Measurements from ENCODE around the gene PPM1E.
"Not testable (repeated sequence)": the region's sequence is repeated elsewhere in the genome, so short reads cannot be mapped to it uniquely, and the experiment has no call there.

The PPM1E gene

DNA sequence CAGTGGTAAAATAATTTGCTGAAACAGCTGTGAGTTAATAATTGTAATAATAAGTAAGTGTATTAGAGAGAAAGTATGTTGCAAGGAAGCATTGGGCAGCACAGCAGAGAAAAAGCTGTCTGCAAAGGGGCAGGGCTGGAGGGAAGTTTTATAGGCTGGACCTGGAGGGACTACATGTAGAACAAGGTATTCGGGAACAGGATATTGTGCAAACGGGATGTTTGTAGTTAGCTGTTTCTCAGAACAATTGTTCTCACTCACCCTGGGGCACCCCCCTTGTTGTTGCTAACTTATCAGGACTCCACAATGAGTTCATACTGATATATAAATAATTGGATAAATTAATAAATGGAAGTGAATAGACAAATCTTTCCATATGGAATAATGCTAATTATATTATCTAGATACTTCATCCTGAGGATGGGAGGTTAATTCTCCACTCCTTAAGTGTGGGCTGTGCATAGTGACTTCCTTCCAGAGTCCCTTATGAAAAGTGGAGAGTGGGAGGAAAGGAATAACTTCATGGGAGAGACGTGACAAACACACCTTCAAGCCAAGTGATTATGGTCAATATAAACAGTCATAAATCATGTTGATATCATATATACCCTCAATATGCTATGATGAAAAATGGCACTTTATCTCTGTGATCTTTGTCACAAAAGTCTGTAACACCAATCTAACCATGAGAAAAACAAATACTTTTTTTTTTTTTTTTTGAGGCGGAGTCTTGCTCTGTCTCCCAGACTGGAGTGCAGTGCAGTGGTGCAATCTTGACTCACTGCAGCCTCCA is 85.4 kb downstream of the PPM1E start:
- DNase-seq (ENCODE audit: low read depth), result peak; percentile 3

DNA sequence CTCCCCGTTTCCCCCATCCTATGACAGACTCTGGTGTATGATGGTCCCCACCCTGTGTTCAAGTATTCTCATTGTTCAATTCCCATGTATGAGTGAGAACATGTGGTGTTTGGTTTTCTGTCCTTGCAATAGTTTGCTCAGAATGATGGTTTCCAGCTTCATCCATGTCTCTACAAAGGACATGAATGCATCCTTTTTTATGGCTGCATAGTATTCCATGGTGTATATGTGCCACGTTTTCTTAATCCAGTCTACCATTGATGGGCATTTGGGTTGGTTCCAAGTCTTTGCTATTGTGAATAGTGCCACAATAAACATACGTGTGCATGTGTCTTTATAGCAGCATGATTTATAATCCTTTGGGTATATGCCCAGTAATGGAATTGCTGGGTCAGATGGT is 90.8 kb downstream of the PPM1E start:
- DNase-seq (ENCODE audit: low read depth), result not testable (repeated sequence)

- DNase-seq (ENCODE audit: low read depth), result not testable (repeated sequence)
These were observed 94.5 kb downstream of the PPM1E start for GRCh38 chr17:58850106-58850505.

DNA sequence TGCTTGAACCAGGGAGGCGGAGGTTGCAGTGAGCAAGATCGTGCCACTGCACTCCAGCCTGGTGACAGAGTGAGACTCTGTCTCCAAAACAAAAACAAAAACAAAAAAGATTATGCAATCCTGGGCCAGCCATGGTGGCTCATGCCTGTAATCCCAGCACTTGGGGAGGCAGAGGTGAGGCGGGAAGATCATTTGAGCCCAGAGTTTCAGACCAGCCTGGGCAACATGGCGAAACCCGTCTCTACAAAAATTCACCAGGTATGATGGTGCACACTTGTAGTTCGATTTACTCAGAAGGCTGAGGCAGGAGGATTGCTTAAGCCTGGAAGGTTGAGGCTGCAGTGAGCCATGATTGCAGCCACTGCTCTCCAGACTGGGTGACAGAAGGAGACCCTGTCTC is 109.6 kb downstream of the PPM1E start:
- DNase-seq (ENCODE audit: low read depth), result no peak

GRCh38 chr17:58870747-58871146 is 115.1 kb downstream of the PPM1E start:
- peak; percentile 28 for DNase-seq (ENCODE audit: low read depth)

GRCh38 chr17:58873926-58874325 is 118.3 kb downstream of the PPM1E start:
- DNase-seq (ENCODE audit: low read depth), result no peak

DNA sequence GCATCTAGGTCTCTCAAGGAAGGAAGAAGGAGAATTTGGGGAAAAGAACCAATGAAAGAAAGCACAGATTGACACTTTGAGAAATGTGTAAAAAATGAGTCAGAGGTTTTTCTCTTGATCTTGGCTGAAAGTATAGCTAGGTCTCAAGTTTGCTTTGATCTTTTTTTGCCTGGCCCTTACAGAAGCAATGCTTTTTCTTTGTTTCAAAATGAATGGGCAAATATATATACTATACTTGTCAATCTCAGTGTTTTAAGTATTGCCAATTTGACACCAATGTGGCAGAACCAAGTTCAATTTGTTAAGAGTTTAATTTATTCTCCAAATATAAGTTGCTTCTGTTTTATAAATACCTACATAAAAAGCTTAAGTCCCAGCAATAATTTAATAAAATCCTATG is 119.6 kb downstream of the PPM1E start:
- no peak for DNase-seq (ENCODE audit: low read depth)

DNA sequence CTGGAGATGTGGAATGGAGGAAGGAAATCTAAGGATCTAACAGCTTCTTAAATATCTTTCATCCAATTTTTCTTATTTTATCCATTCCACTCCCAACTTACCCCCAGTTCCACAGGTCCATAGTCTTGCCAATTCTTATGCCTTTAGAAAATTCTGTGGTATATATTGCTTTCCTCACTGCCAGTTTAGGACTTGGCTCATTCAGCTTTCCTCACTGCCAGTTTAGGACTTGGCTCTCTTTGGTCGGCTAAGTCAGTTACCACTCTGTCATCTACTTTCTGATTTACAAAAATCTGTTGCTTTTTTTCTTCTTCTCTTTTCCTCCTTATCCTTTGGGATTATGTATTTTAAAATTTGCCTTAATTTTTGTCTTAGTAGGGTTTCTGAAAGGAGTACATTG is 128.5 kb downstream of the PPM1E start:
- DNase-seq (ENCODE audit: low read depth), result no peak

DNA sequence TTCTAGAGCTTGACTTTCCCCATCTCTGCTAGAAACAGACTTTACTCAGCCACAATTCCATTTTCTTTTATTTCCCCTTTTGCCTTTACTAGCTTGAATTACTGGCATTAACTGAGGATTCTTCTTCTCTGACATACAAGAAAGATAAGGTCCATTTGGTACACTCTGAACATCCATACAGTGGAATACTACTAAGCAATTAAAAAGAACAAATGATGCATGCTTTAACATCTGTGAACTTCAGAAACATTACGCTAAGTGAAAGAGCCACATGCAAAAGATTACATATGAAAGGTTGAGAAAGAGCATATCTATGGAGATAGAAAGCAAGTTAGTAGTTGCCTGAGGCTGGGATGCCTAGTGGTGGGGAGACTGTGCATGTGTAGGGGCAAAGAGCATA is 130.9 kb downstream of the PPM1E start:
- DNase-seq (ENCODE audit: low read depth), result no peak

DNA sequence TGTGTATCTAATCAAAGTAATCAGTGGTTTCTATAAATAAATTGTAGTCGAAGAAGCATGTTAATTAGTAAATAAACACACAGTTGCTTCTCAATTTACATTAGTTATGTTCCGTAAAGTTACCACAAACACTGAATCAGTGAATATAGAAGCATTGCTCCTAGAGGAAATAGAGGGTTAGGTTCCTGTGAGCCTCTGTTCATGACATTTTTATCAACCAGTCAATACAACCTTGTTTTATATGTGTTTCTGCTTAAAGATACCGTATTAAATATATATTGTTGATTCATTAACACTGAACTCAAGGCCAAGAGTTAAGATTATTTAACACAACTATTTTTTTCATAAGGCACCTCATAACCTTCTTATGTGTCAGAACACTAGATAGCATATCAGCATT is 134.3 kb downstream of the PPM1E start:
- DNase-seq (ENCODE audit: low read depth), result no peak

DNA sequence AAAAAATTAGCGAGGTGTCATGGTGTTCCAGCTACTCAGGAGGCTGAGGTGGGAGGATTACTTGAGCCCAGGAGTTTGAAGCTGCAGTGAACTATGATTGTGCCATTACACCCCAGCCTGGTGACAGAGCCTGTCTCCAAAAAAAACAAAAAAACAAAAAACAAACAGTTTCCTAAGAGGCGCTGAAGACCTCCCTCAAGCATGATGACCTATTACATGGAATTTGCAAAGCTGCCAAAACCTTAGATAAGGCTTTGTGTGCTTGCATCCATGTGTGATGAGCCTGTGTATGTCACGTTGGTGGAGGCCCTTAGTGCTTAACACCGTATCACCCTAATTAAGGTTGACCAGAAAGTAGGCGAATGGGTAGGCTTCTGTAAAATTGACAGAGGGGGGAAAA is 143.5 kb downstream of the PPM1E start:
- DNase-seq (ENCODE audit: low read depth), result no peak

- no peak for DNase-seq (ENCODE audit: low read depth)
These were observed 146.7 kb downstream of the PPM1E start for GRCh38 chr17:58902322-58902721.

GRCh38 chr17:58911741-58912343 is 156.2 kb downstream of the PPM1E start:
- DNase-seq (ENCODE audit: low read depth), result no peak

DNA sequence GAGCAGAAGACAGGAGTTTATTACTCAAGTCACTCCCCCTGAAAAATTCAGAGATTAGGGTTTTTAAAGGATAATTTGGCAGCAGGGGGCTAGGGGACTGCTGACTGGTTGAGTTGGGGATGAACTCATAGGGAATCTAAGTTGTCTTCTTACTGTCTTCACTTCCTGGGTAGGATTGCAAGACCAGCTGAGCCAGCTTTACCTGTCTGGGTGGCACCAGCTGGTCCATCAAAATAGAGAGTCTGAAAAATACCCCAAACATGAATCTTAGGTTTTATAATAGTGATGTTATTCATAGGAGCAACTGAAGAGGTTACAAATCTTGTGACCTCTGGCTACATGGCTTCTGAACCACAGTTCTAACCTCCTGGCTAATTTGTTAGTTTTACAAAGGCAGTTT is 157.9 kb downstream of the PPM1E start:
- DNase-seq (ENCODE audit: low read depth), result no peak

DNA sequence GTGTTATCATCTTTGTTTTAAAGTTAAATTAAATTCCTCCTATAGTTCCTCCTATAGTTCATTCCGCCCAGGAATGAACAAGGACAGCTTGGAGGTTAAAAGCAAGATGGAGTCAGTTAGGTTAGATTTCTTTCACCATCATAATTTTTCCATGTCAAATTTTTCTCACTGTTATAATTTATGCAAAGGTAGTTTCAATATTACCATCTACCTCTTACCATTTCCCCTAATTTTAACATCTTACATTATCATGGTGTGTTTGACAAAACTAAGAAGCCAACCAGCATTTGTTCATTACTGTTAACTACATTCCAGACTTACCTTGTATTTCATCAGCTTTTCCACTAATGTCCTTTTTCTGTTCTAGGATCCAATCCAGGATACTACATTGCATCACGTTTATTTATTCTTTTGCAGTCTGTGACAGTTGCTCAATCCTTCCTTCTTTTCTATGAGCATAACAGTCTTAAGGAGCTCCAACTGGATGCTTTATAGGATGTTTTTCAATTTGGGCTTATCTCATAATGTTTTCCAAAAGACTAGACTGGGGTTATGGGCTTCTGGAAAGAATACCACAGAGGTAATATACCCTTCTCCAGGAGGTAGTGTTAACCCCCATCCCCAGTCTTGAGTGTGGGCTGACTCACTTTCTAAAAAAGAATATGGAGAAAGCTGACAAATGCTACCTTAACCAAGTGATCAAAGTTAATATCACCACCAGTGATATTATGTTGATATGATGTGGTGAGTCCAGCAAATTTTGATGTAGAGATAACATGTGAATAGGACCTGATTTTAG is 158.5 kb downstream of the PPM1E start:
- no peak for DNase-seq (ENCODE audit: low read depth)

- DNase-seq (ENCODE audit: low read depth), result no peak
These were observed 161.6 kb downstream of the PPM1E start for GRCh38 chr17:58917228-58917627.

- DNase-seq (ENCODE audit: low read depth), result no peak
These were observed 162.4 kb downstream of the PPM1E start for GRCh38 chr17:58918072-58918471.

- DNase-seq (ENCODE audit: low read depth), result no peak
These were observed 163.2 kb downstream of the PPM1E start for GRCh38 chr17:58918884-58919283.

GRCh38 chr17:58920773-58921172 is 165.1 kb downstream of the PPM1E start:
- DNase-seq (ENCODE audit: low read depth), result no peak

DNA sequence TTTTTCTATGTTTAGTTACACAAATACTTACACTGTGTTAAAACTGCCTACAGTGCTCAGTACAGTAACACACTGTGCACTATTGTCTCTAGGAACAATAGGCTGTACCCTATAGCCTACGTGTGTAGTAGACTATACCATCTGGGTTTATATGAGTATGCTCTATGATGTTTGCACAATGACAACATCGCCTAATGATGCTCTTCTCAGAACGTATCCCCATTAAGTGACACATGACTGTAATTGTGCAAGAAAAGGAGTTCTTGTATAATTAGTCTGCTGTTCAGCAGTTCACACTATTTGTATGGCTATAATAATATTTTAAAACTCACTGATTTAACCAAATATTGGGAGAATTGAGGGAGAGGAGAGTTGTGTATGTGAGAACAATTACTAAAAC is 177.3 kb downstream of the PPM1E start:
- DNase-seq (ENCODE audit: low read depth), result no peak

DNA sequence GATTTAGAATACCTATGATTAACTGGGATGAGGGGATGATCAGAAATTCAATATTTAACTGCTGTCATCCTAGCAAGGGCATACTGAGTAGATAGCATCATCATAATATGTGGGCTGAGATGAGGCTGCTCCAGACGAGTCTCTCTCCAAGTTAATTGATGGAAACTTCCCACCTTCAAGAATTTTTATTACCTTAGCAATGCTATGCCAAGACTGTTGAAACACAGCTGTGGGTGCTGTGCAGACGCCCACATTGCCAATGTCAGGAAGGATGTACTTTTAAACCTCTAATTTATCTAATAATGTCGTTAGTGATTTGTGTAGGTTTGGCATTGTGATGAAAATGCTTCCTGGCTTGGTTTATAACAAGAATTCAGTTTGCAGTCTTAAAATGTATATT is 180.6 kb downstream of the PPM1E start:
- no peak for DNase-seq (ENCODE audit: low read depth)

DNA sequence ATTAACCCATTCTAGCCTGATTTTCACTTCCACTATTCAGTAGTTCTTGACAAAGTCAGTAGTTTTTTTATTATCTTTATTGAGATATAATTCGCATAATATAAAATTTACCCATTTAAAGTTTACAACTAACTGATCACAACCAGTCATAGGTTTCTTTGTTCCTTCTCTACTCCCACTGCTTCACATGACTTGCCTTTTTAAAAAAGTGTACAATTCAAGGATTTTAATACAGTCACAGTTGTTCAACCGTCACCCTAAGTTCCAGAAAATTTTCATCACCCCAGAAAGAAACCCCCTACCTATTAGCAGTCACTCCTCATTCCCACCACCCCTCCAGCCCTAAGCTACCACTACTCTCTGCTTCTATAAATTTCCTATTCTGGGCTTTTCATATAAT is 188.5 kb downstream of the PPM1E start:
- no peak for DNase-seq (ENCODE audit: low read depth)

GRCh38 chr17:58947411-58947810 is 191.8 kb downstream of the PPM1E start:
- no peak for DNase-seq (ENCODE audit: low read depth)

Data from ELR (cell line).